Fibroblast of lung (primary cell): ENCODE results near the gene MARK3. TPM values are rescaled to one million over a fixed set of nuclear protein-coding genes. Genes with fewer than 3 reads are reported as not detected.
"Not testable (repeated sequence)": the region's sequence is repeated elsewhere in the genome, so short reads cannot be mapped to it uniquely, and the experiment has no call there.

Source experiments
- DNase-seq, 2 donors: peaks; one replicate each; pipeline versions ENCODE4 v3.0.0 to v3.0.0-alpha.2; 2010; ENCODE audit warnings: low read depth in 2 of 2
- H2AFZ ChIP-seq: 2 replicates; pipeline ENCODE4 v1.5.1; 2012; ENCODE audit warnings: low read length, control low read depth, inconsistent platforms
- H3K27ac ChIP-seq: 2 replicates; pipeline ENCODE4 v1.5.1; 2011; ENCODE audit warnings: low read length, control low read depth; ENCODE audit not compliant: insufficient read depth
- H3K27me3 ChIP-seq: 2 replicates; pipeline ENCODE4 v1.5.1; 2011; ENCODE audit warnings: mild to moderate bottlenecking, low read length; ENCODE audit not compliant: control insufficient read depth, insufficient read depth
- H3K36me3 ChIP-seq: 2 replicates; pipeline ENCODE4 v1.5.1; 2011; ENCODE audit warnings: low read length; ENCODE audit not compliant: control insufficient read depth, insufficient read depth
- H3K4me1 ChIP-seq: 2 replicates; pipeline ENCODE4 v1.5.1; 2011; ENCODE audit warnings: low read length; ENCODE audit not compliant: control insufficient read depth, insufficient read depth; ENCODE audit errors: extremely low read depth
- H3K4me2 ChIP-seq: 2 replicates; pipeline ENCODE4 v1.5.1; 2011; ENCODE audit warnings: low read length, control low read depth; ENCODE audit not compliant: insufficient read depth; ENCODE audit errors: extremely low read depth
- H3K4me3 ChIP-seq, 4 experiments: fragments of 200-600 bp in 1 of 4; sonication (generic) in 1 of 4; replicated peaks in 1 of 4; 2 replicates each; pipeline ENCODE4 v1.5.1; 2011 to 2016; ENCODE audit warnings: low read length in 4 of 4, low read depth in 3 of 4, mild to moderate bottlenecking in 3 of 4, control low read depth in 2 of 4, inconsistent platforms in 1 of 4, mixed read lengths in 1 of 4; ENCODE audit not compliant: insufficient read depth in 1 of 4; ENCODE audit errors: control extremely low read depth in 1 of 4
- H3K79me2 ChIP-seq: 2 replicates; pipeline ENCODE4 v1.5.1; 2012; ENCODE audit warnings: mild to moderate bottlenecking, low read length, inconsistent platforms; ENCODE audit not compliant: control insufficient read depth, insufficient read depth
- H3K9ac ChIP-seq: 2 replicates; pipeline ENCODE4 v1.5.1; 2011; ENCODE audit warnings: mild to moderate bottlenecking, low read length, control low read depth; ENCODE audit not compliant: insufficient read depth
- H3K9me3 ChIP-seq: 2 replicates; pipeline ENCODE4 v1.5.1; 2012; ENCODE audit warnings: low read depth, low read length; ENCODE audit not compliant: control insufficient read depth, insufficient read depth
- H4K20me1 ChIP-seq: 2 replicates; pipeline ENCODE4 v1.5.1; 2011; ENCODE audit warnings: low read length; ENCODE audit not compliant: control insufficient read depth, insufficient read depth; ENCODE audit errors: extremely low read depth
- EZH2 ChIP-seq: IDR thresholded peaks from 2 replicates; pipeline ENCODE4 v1.5.1; 2012; ENCODE audit warnings: low read length, control low read depth, mild to moderate bottlenecking; ENCODE audit errors: missing control alignments
- polyA plus RNA-seq, 2 donors: library from polyadenylated mRNA; depleted of rRNA in 1 of 2; stranded (reverse) in 1 of 2; unstranded in 1 of 2; fragments of >200 nt; gene quantifications; 2 replicates each; pipeline ENCODE4 v1.2.1, GENCODE V29; 2011 to 2012; ENCODE audit warnings: missing spikeins in 1 of 2
- total RNA-seq: library from RNA; depleted of rRNA; stranded (reverse); fragments of >200 nt; gene quantifications from 2 replicates; pipeline ENCODE4 v1.2.1, GENCODE V29; 2014
- TF ChIP-seq, protein P1 (sequence below), 2 donors: IDR thresholded peaks in 1 of 2; conservative IDR thresholded peaks in 1 of 2; 1 replicate in 1 of 2; 2 replicates in 1 of 2; pipeline ENCODE4 v1.5.1; 2011 to 2012; ENCODE audit warnings: low read length in 2 of 2, control low read depth in 1 of 2, inconsistent platforms in 1 of 2, low read depth in 1 of 2, mild to moderate bottlenecking in 1 of 2

The MARK3 gene
- total and polyA plus RNA-seq, 2 donors (not counting 1 experiment from before 2014, with no cell fraction given), result 76.0 to 119 TPM

DNA sequence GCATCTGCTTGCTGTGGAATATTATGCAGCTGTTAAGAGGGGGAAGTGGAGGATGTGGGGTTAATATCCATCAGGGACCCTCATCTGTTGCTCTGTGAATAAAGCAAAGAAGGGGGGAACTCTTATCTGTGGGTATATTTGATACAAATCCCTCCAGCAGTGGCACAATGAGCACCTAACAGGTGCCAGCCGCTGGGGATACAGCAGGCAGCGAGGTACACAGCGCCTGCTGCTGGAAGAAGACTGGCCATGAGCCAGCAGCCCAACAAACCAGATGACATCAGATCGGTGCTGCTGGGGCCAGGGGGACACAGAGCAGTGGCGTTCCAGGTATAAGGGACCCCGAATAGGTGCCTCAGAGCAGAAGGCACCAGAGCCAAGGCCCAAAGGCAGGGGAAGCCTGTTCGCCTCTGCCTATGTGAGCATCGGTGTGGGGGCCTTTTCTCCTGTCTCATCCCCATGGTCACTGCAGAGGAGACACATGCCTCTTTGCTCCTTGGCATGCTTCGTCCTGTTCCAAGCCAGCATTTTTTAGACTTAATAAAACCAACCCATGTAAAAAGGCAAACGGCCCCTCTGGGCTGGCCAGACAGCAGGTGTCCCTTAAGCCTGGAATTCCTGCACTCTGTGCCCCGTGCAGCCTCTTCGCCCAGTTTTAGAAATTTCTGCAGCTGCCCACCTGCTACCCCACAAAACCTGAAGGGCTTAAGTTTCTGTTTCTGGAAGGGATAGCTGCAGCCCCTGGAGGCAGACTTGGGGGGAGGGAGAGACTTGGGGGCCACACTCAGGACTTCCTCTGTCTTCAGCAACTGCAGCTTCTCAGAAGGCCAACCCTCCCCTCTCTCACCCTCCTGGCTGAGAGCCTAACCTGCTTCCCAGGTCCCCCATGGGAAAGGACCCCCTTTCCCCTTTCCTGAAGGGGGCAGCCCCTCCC lies 139.1 kb downstream of the MARK3 start:
- Histone ChIP-seq H2AFZ (no peak overlapping the region), H3K4me3 (no peak overlapping the region), H3K4me2 (no peak overlapping the region), H3K9me3 (no peaks in the 10 kb centered on the region), H3K36me3 (no peaks in the 10 kb centered on the region), H3K9ac (no peak overlapping the region), H3K79me2 (peaks cover 2% of the 10 kb centered on the region), H3K27ac (no peak overlapping the region), H4K20me1 (no peaks in the 10 kb centered on the region), H3K27me3 (no peaks in the 10 kb centered on the region), H3K4me1 (peaks cover 19% of the 10 kb centered on the region)
- DNase-seq, result no peak
- TF ChIP-seq, protein P1, sequence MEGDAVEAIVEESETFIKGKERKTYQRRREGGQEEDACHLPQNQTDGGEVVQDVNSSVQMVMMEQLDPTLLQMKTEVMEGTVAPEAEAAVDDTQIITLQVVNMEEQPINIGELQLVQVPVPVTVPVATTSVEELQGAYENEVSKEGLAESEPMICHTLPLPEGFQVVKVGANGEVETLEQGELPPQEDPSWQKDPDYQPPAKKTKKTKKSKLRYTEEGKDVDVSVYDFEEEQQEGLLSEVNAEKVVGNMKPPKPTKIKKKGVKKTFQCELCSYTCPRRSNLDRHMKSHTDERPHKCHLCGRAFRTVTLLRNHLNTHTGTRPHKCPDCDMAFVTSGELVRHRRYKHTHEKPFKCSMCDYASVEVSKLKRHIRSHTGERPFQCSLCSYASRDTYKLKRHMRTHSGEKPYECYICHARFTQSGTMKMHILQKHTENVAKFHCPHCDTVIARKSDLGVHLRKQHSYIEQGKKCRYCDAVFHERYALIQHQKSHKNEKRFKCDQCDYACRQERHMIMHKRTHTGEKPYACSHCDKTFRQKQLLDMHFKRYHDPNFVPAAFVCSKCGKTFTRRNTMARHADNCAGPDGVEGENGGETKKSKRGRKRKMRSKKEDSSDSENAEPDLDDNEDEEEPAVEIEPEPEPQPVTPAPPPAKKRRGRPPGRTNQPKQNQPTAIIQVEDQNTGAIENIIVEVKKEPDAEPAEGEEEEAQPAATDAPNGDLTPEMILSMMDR (conservative IDR thresholded peaks at IDR 0.05 in 1 of 2, IDR thresholded peaks at IDR 0.05 in 1 of 2; ENCODE audit: low read depth in 1 of 2, low read length in 2 of 2), result no peak
- TF ChIP-seq EZH2, result no peak

DNA sequence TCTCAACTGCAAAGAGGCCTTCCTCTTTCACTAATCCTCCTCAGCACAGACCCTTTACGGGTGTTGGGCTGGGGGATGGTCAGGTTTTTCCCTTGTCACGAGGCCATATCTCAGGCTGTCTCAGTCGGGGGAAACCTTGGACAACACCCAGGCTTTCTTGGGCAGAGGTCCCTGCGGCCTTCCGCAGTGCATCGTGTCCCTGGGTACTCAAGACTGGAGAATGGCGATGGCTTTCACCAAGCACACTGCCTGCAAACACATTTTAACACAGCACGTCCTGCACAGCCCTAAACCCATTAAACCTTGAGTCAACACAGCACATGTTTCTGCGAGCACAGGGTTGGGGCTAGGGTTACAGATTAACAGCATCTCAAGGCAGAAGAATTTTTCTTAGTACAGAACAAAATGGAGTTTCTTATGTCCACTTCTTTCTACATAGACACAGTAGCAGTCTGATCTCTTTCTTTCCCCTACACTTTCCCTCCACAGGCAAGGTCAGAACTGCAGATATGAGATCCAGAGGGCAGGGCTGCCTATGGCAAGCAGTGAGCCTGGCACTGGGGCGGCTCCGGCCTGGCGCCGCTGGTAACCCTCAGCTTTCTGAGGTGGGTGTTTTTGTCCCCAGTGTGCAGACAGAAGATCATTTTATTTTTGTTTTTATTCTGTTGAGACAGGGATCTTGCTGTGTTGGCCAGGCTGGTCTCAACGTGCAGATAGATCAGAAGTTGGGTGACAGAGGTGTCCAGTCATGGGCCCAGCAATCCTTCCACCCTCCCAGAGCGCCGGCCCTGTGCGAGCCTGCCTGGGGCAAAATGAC lies 140.4 kb downstream of the MARK3 start:
- peaks cover 16% of the 10 kb centered on the region for H3K79me2 ChIP-seq
- H3K36me3 ChIP-seq, H3K27ac ChIP-seq, H3K27me3 ChIP-seq, H3K4me2 ChIP-seq, H3K4me3 ChIP-seq, DNase-seq, H4K20me1 ChIP-seq, H2AFZ ChIP-seq, H3K9me3 ChIP-seq, H3K9ac ChIP-seq: not testable (repeated sequence)
- peaks cover 15% of the 10 kb centered on the region for H3K4me1 ChIP-seq

DNA sequence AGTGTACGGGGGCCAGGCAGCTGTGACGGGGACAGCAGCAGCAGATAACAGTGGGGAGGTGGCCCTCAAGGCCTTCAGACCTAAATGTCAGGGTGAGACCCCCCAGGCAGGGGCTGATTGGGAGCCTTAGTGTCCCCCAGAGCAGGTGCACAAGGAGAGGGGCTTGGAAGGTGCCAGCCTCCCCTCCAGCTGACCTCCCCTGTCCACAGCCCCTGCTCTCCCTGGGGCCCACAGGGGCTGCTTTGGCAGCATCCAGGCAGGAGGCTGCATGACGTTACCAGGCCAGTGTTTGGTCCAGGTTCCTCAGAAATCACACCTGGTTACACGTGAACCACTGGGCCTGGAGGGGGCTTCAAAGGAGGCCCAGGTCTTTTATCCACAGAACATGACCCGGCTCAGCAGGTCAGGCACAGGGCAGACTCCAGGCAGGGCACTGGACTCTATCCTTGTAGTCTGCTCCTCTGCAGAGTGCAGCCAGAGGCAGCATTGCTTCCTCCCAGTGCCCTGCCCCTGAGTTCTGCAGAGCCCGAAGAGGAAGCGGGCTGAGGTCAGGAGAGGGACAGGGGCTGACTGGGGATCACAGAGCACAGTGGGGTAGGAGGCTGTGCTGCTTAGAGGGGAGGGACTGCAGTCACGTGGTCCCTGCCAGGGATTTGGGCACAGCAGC lies 141.2 kb downstream of the MARK3 start:
- no peak for DNase-seq
- Histone ChIP-seq H4K20me1 (no peaks in the 10 kb centered on the region), H3K36me3 (no peaks in the 10 kb centered on the region), H3K4me1 (peaks cover 15% of the 10 kb centered on the region), H2AFZ (no peak overlapping the region), H3K4me3 (no peak overlapping the region), H3K4me2 (no peak overlapping the region), H3K9me3 (no peaks in the 10 kb centered on the region), H3K27me3 (no peaks in the 10 kb centered on the region), H3K27ac (no peak overlapping the region), H3K79me2 (peaks cover 22% of the 10 kb centered on the region), H3K9ac (no peak overlapping the region)
- TF ChIP-seq, protein P1 (conservative IDR thresholded peaks at IDR 0.05 in 1 of 2, IDR thresholded peaks at IDR 0.05 in 1 of 2; ENCODE audit: low read depth in 1 of 2, low read length in 2 of 2), result no peak
- TF ChIP-seq EZH2, result no peak
